Cardiac fibroblast (primary cell): ENCODE measurements around the gene SNTG2.

ENCODE experiments used
- DNase-seq, 2 donors: peaks; one replicate each; pipeline versions ENCODE4 v3.0.0 to v3.0.0-alpha.2; 2010; ENCODE audit warnings: low read depth in 2 of 2
- H3K4me3 ChIP-seq, 2 donors: replicated peaks in 1 of 2; 1 replicate in 1 of 2; 2 replicates in 1 of 2; pipeline ENCODE4 v1.5.1; 2011; ENCODE audit warnings: low read depth in 2 of 2, low read length in 2 of 2, mild to moderate bottlenecking in 2 of 2, moderate library complexity in 1 of 2
- TF ChIP-seq, protein P1 (sequence below): IDR thresholded peaks from one replicate; pipeline ENCODE4 v1.5.1; 2011; ENCODE audit warnings: low read depth, mild to moderate bottlenecking, low read length, inconsistent platforms

Gene SNTG2

GRCh38 chr2:1287427-1287826 is 336.8 kb downstream of the SNTG2 start:
- no peak overlapping the region for H3K4me3 ChIP-seq
- TF ChIP-seq, protein P1, sequence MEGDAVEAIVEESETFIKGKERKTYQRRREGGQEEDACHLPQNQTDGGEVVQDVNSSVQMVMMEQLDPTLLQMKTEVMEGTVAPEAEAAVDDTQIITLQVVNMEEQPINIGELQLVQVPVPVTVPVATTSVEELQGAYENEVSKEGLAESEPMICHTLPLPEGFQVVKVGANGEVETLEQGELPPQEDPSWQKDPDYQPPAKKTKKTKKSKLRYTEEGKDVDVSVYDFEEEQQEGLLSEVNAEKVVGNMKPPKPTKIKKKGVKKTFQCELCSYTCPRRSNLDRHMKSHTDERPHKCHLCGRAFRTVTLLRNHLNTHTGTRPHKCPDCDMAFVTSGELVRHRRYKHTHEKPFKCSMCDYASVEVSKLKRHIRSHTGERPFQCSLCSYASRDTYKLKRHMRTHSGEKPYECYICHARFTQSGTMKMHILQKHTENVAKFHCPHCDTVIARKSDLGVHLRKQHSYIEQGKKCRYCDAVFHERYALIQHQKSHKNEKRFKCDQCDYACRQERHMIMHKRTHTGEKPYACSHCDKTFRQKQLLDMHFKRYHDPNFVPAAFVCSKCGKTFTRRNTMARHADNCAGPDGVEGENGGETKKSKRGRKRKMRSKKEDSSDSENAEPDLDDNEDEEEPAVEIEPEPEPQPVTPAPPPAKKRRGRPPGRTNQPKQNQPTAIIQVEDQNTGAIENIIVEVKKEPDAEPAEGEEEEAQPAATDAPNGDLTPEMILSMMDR, result no peak
- DNase-seq, result no peak

DNA sequence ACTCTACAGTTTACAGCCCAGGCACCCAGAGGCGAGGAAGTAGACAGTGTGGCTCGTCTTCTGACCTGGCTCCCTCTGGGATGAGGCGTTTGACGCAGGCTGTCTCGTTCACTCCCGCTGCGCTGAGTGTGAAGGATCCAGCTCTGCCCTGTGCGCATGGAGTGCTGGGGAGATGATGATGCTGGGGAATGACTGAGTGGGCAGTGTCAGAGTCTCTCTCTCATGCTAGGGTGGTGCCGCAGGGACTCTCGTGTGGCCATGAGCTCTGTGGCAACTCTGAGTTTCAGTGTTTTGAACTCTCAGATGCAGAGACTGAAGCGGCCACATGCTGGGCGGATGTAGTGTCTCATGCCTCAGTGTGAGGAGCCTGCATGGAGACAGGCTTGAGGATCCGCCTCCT is 344.3 kb downstream of the SNTG2 start:
- DNase-seq, result no peak
- H3K4me3 ChIP-seq, result no peak overlapping the region
- TF ChIP-seq, protein P1, result no peak

DNA sequence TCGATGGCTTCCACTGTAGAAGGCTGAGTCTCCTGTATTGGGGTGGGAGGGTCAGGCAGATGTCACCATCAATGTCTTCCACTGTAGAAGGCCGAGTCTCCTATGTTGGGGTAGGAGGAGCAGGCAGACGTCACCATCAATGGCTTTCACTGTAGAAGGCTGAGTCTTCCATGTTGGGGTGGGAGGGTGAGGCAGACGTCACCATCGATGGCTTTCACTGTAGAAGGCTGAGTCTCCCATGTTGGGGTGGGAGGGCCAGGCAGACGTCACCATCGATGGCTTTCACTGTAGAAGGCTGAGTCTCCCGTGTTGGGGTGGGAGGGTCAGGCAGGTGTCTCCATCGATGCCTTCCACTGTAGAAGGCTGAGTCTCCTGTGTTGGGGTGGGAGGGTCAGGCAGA is 345.1 kb downstream of the SNTG2 start:
- H3K4me3 ChIP-seq, result no peak overlapping the region
- TF ChIP-seq, protein P1, result no peak
- DNase-seq, result no peak

DNA sequence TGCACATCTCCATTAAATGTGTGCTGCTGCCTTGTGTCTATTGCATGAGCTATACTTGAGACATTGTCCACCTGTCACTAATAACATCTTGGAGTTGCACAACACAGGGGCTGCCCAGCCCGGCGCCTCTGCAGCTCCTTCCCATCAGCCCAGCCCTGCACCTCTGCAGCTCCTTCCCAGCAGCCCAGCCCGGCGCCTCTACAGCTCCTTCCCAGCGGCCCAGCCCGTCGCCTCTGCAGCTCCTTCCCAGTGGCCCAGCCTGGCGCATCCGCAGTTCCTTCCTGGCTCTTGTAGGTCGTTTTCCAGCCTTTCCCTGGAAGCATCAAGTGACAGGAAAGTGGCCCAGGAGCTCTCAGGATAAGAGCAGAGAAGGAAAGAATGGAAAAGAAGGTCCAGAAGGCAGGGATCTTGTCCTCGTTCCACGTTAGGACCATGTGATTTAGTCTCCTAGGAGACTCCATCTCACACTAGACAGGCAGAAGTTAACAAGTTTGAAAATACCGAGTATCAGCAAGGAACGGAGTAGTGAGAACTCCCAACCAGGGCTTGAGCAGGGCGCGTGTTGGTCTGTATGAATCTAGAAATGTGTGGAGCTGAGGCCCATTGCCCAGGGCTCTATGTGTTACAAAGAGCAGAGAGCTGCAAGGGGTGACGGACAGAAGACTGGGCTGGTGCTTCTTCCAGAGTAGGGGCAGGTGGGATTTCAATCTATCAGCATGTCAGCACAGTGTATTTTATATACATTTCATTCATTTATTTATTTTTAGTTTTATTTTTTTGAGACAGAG is 346.9 kb downstream of the SNTG2 start:
- H3K4me3 ChIP-seq, result no peak overlapping the region
- TF ChIP-seq, protein P1, result no peak
- no peak for DNase-seq

DNA sequence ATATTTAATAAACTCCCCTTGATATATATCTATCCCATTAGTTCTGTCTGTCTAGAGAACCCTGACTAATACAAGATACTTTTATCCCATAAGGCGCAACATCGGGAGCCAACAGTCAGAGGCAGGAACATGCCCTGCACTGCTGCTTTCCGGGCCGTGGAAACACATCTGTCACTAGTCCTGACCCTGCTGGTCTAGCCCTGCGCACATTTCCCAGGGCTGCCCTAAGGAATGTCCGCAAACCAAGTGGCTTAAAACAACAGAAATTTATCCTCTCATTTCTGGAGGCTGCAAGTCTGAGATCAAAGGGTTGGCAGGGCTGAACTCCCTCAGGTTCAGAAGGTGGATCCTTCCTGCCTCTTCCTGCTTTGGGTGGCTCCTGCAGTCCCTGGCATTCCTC is 348.4 kb downstream of the SNTG2 start:
- no peak for DNase-seq
- no peak overlapping the region for H3K4me3 ChIP-seq
- TF ChIP-seq, protein P1, result no peak

DNA sequence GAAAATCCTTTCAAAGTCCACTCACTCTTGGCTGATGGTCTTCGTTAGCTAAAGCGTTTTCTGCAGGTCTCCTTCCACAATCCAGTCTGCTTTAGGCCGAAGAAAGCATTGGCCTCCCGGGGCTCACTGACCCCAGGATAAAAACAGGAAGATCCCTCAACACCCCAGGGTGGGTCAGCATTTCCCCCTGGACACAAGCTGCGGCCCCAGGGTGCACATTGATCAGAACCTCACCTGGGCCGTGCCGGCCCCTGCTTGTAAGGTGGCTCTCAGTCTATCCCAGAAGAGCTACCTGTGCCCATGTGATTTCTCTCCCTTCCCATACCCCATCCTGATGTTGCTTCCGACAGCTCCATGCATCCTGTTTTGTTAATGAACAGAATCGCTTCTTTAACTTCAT is 349.6 kb downstream of the SNTG2 start:
- DNase-seq, result no peak
- TF ChIP-seq, protein P1, result no peak
- no peak overlapping the region for H3K4me3 ChIP-seq

GRCh38 chr2:1301056-1301455 is 350.4 kb downstream of the SNTG2 start:
- H3K4me3 ChIP-seq, result no peak overlapping the region
- no peak for DNase-seq
- TF ChIP-seq, protein P1, result no peak
